GM12878 (cell line): ENCODE measurements around the gene TIFAB.

ENCODE experiments used
- CHD1 ChIP-seq: IDR thresholded peaks from 2 replicates; pipeline ENCODE4 v1.6.1; 2012; ENCODE audit warnings: low read depth, low read length, improper control_type of control experiment
- JUND ChIP-seq: IDR thresholded peaks from 2 replicates; pipeline ENCODE4 v1.6.1; 2012; ENCODE audit warnings: low read depth, mild to moderate bottlenecking, low read length, improper control_type of control experiment, moderate library complexity
- RB1 ChIP-seq: fragments of 450-650 bp; formaldehyde crosslinking; IDR thresholded peaks from 2 replicates; pipeline ENCODE4 v1.6.1; 2017; ENCODE audit warnings: mild to moderate bottlenecking, borderline replicate concordance
- SMC3 ChIP-seq: IDR thresholded peaks from 2 replicates; pipeline ENCODE4 v1.6.1; 2011; ENCODE audit warnings: low read length, improper control_type of control experiment, borderline replicate concordance
- SREBF2 ChIP-seq: IDR thresholded peaks from 2 replicates; pipeline ENCODE4 v1.6.1; 2012; ENCODE audit warnings: mild to moderate bottlenecking, low read length
- SUZ12 ChIP-seq: fragments of 200-600 bp; sonication (generic); IDR thresholded peaks from one replicate; pipeline ENCODE4 v1.6.1; 2018; ENCODE audit warnings: antibody characterized with exemption, mild to moderate bottlenecking; ENCODE audit not compliant: unreplicated experiment
- YY1 ChIP-seq: IDR thresholded peaks from 2 replicates; pipeline ENCODE4 v1.6.1; 2011; ENCODE audit warnings: low read depth, mild to moderate bottlenecking, low read length
- TF ChIP-seq, protein P1 (sequence below), 3 experiments: IDR thresholded peaks in 2 of 3; conservative IDR thresholded peaks in 1 of 3; 2 replicates each; pipeline ENCODE4 v1.5.1; 2011; ENCODE audit warnings: low read depth in 3 of 3, low read length in 3 of 3, mild to moderate bottlenecking in 3 of 3, control low read depth in 2 of 3, moderate library complexity in 2 of 3, inconsistent platforms in 1 of 3, mixed read lengths in 1 of 3; ENCODE audit not compliant: control insufficient read depth in 2 of 3, insufficient read depth in 1 of 3; ENCODE audit errors: extremely low read depth in 1 of 3
- TF ChIP-seq, protein P2 (sequence below): IDR thresholded peaks from 2 replicates; pipeline ENCODE4 v1.6.1; 2011; ENCODE audit warnings: low read depth, mild to moderate bottlenecking, low read length, moderate library complexity, borderline replicate concordance; ENCODE audit errors: extremely low read depth

DNA sequence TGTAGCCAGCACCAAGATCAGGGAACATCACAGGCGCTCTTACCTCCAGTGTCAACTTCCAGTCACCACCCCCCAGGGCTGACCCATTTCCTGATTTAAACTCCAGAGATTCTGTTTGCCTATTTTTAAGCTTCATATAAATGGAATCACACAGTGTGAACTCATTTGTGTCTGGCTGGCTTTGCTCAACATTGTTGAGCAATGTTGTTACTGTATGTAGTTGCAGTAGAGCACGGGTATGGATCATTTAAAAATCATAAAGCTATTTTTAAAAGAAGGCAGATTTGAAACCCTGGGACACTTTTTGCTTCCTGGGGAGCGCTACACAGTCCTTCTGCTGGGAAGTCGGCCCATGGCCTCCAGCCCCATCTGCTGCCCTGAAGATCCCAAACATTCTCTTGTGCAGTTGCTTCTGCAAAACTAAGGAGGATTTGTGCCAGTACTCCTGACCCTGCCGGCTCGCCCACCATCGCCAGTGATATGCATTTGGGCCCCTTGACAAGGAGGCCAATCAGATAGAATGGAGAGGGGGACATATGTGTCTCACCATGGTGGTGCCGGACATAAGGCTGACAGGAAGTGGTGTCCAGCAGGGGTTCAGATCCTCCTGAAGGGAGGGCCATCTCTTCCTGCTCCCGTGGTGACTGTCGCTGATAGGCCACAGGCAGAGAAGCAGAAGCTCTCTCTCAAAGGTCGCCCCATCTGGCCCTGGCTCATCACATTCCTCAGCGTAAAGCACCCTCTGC lies 18.3 kb downstream of the TIFAB start:
- TF ChIP-seq, protein P1, sequence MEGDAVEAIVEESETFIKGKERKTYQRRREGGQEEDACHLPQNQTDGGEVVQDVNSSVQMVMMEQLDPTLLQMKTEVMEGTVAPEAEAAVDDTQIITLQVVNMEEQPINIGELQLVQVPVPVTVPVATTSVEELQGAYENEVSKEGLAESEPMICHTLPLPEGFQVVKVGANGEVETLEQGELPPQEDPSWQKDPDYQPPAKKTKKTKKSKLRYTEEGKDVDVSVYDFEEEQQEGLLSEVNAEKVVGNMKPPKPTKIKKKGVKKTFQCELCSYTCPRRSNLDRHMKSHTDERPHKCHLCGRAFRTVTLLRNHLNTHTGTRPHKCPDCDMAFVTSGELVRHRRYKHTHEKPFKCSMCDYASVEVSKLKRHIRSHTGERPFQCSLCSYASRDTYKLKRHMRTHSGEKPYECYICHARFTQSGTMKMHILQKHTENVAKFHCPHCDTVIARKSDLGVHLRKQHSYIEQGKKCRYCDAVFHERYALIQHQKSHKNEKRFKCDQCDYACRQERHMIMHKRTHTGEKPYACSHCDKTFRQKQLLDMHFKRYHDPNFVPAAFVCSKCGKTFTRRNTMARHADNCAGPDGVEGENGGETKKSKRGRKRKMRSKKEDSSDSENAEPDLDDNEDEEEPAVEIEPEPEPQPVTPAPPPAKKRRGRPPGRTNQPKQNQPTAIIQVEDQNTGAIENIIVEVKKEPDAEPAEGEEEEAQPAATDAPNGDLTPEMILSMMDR (IDR thresholded peaks at IDR 0.05 in 2 of 3, conservative IDR thresholded peaks at IDR 0.05 in 1 of 3; ENCODE audit: control insufficient read depth in 2 of 3, extremely low read depth in 1 of 3, insufficient read depth in 1 of 3, low read depth in 3 of 3, low read length in 3 of 3) = no peak
- TF ChIP-seq RB1 (no peak), YY1 (no peak), CHD1 (no peak), SREBF2 (no peak), SUZ12 (no peak), JUND (no peak), SMC3 (no peak)
- TF ChIP-seq, protein P2, sequence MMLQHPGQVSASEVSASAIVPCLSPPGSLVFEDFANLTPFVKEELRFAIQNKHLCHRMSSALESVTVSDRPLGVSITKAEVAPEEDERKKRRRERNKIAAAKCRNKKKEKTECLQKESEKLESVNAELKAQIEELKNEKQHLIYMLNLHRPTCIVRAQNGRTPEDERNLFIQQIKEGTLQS = no peak
